B cell (primary cell): ENCODE results near the gene MYO16. TPM values are rescaled to one million over a fixed set of nuclear protein-coding genes. Genes with fewer than 3 reads are reported as not detected.

Experiments
- ATAC-seq: fragments of 200-7000 bp; cut with Tn5 transposase; one replicate; pipeline ENCODE4 v1.10.0; 2021; ENCODE audit warnings: low read depth, mild to moderate bottlenecking, moderate number of reproducible peaks, moderate library complexity
- CTCF ChIA-PET: fragments of 350-600 bp; sonication (Branson Sonifier 250); formaldehyde crosslinking; loops from one replicate; lab custom pipeline; 2021; ENCODE audit warnings: antibody characterized with exemption, inconsistent platforms; lab: Charles Lee
- POLR2A ChIA-PET: fragments of 350-600 bp; sonication (Branson Sonifier 250); formaldehyde crosslinking; loops from one replicate; lab custom pipeline; 2021; ENCODE audit warnings: antibody characterized with exemption; lab: Charles Lee
- DNase-seq: peaks from one replicate; pipeline ENCODE4 v3.0.0; 2013
- H2AFZ ChIP-seq: 2 replicates; pipeline ENCODE4 v1.6.1; 2012; ENCODE audit warnings: mild to moderate bottlenecking, low read depth, low read length; ENCODE audit not compliant: insufficient read depth, poor library complexity, severe bottlenecking
- H3K27ac ChIP-seq, 2 donors: 1 replicate in 1 of 2; 2 replicates in 1 of 2; pipeline ENCODE4 v1.5.1; 2012 to 2013; ENCODE audit warnings: low read length in 2 of 2, mild to moderate bottlenecking in 2 of 2, moderate library complexity in 1 of 2
- H3K27me3 ChIP-seq, 4 experiments: fragments of 200-600 bp in 1 of 4; sonication (generic) in 1 of 4; replicated peaks in 1 of 4; 1 replicate in 2 of 4; 2 replicates in 2 of 4; pipeline versions ENCODE4 v1.6.1 to v1.7.0; 2013 to 2016; ENCODE audit warnings: low read length in 3 of 4, mild to moderate bottlenecking in 2 of 4, mixed read lengths in 1 of 4, moderate library complexity in 1 of 4; ENCODE audit not compliant: insufficient read depth in 4 of 4, control insufficient read depth in 3 of 4; ENCODE audit errors: control extremely low read depth in 1 of 4
- H3K36me3 ChIP-seq, 2 experiments: replicated peaks in 1 of 2; 1 replicate in 1 of 2; 2 replicates in 1 of 2; pipeline versions ENCODE4 v1.6.1 to v1.7.1; 2013; ENCODE audit warnings: low read length in 1 of 2; ENCODE audit not compliant: insufficient read depth in 2 of 2, control insufficient read depth in 1 of 2; ENCODE audit errors: control extremely low read depth in 1 of 2, extremely low read depth in 1 of 2
- H3K4me1 ChIP-seq, 2 donors: fragments of 200-600 bp in 1 of 2; sonication (generic) in 1 of 2; 1 replicate in 1 of 2; 2 replicates in 1 of 2; pipeline versions ENCODE4 v1.5.1 to v1.6.1; 2013 to 2017; ENCODE audit warnings: low read length in 2 of 2; ENCODE audit not compliant: control insufficient read depth in 2 of 2, insufficient read depth in 2 of 2
- H3K4me2 ChIP-seq: replicated peaks from 2 replicates; pipeline ENCODE3; 2012; ENCODE audit warnings: mild to moderate bottlenecking, low read depth, low read length; ENCODE audit not compliant: poor library complexity, severe bottlenecking
- H3K4me3 ChIP-seq, 5 experiments: fragments of 200-600 bp in 1 of 5; sonication (generic) in 1 of 5; 1 replicate in 3 of 5; 2 replicates in 2 of 5; pipeline versions ENCODE4 v1.5.1 to v1.7.0; 2011 to 2016; ENCODE audit warnings: low read length in 4 of 5, mild to moderate bottlenecking in 4 of 5, low read depth in 2 of 5, control low read depth in 1 of 5, moderate library complexity in 1 of 5; ENCODE audit not compliant: insufficient read depth in 1 of 5; ENCODE audit errors: control extremely low read depth in 1 of 5, extremely low read depth in 1 of 5
- H3K79me2 ChIP-seq: fragments of 200-600 bp; sonication (generic); one replicate; pipeline ENCODE4 v1.6.0; 2016; ENCODE audit warnings: low read length; ENCODE audit not compliant: control insufficient read depth, insufficient read depth
- H3K9ac ChIP-seq: fragments of 200-600 bp; sonication (generic); 2 replicates; pipeline ENCODE4 v1.6.1; 2017; ENCODE audit warnings: mild to moderate bottlenecking, low read length, moderate library complexity
- H3K9me3 ChIP-seq, 3 donors: one replicate each; pipeline versions ENCODE4 v1.6.1 to v1.7.1; 2013; ENCODE audit warnings: low read length in 2 of 3; ENCODE audit not compliant: control insufficient read depth in 2 of 3, insufficient read depth in 1 of 3; ENCODE audit errors: control extremely low read depth in 1 of 3
- H4K20me1 ChIP-seq: 2 replicates; pipeline ENCODE4 v1.6.0; 2012; ENCODE audit warnings: mild to moderate bottlenecking, low read length; ENCODE audit not compliant: insufficient read depth, control insufficient read depth, poor library complexity, severe bottlenecking
- H3K27ac Mint-ChIP-seq: one replicate; pipeline ENCODE4 v1.8.0; 2021; ENCODE audit warnings: mixed read lengths
- H3K27me3 Mint-ChIP-seq: one replicate; pipeline ENCODE4 v1.8.0; 2021; ENCODE audit warnings: mixed read lengths
- H3K4me1 Mint-ChIP-seq: one replicate; pipeline ENCODE4 v1.8.0; 2021; ENCODE audit warnings: mixed read lengths
- H3K4me3 Mint-ChIP-seq: one replicate; pipeline ENCODE4 v1.8.0; 2021; ENCODE audit warnings: mixed read lengths
- H3K9me3 Mint-ChIP-seq: one replicate; pipeline ENCODE4 v1.8.0; 2022; ENCODE audit warnings: mixed read lengths; ENCODE audit not compliant: insufficient read depth
- EZH2 ChIP-seq: IDR thresholded peaks from 2 replicates; pipeline ENCODE4 v1.6.1; 2012; ENCODE audit warnings: borderline replicate concordance, low read depth, mild to moderate bottlenecking, moderate library complexity, low read length; ENCODE audit not compliant: insufficient read depth, poor library complexity, severe bottlenecking
- WGBS: methylation state at CpG from one replicate; pipeline ENCODE4 v1.1.5; 2013; ENCODE audit warnings: missing lambda C conversion rate; ENCODE audit not compliant: insufficient coverage; 5-methylcytosine and 5-hydroxymethylcytosine counted together
- intact Hi-C: fragments of 100-400 bp; cut with micrococcal nuclease; formaldehyde crosslinking; loops from one replicate; pipeline ENCODE4 v1.10.0; 2022
- polyA plus RNA-seq: library from polyadenylated mRNA; depleted of rRNA; stranded (reverse); fragments of >200 nt; gene quantifications from 2 replicates; pipeline ENCODE4 v1.2.3, GENCODE V29; 2012
- total RNA-seq, 2 donors: library from RNA; stranded (reverse); fragments of 120-200 nt in 1 of 2; gene quantifications; 1 replicate in 1 of 2; 2 replicates in 1 of 2; pipeline versions ENCODE4 v1.2.3 to v1.2.4, GENCODE V29; 2013 to 2022
- TF ChIP-seq, protein P1 (sequence below): fragments of 200-600 bp; IDR thresholded peaks from one replicate; pipeline ENCODE4 v1.8.0; 2022; ENCODE audit warnings: antibody characterized with exemption, mild to moderate bottlenecking

Gene MYO16
- total and polyA plus RNA-seq, 2 donors (not counting 1 experiment from before 2014, with no cell fraction given): not detected

DNA sequence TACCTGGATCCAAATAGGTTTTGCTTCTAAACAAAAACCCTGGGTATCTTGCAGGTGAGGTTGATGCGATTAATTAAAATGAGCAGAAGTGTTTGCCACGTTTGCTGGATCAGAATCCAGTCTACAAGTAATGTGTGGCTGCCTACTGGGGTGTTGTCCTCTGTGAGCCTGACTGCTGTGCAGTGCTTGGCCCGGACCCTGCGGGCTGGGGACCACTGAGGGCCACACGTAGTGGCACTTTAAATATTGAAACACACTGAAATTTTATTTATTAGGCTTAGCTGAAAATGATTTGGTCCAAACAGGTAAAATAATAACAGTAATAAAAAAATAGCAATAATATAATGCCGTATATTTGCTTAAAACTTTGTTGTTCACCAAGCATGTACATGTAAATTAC, 338.0 kb downstream of the MYO16 start:
- no peaks in the 10 kb centered on the region for H3K27me3 Mint-ChIP-seq
- Histone ChIP-seq H3K4me1 (no peaks in the 10 kb centered on the region), H2AFZ (no peak overlapping the region), H3K36me3 (no peaks in the 10 kb centered on the region), H3K9me3 (no peaks in the 10 kb centered on the region), H4K20me1 (no peaks in the 10 kb centered on the region), H3K9ac (no peak overlapping the region), H3K4me3 (no peak overlapping the region), H3K27ac (no peak overlapping the region), H3K27me3 (no peaks in the 10 kb centered on the region), H3K79me2 (no peaks in the 10 kb centered on the region), H3K4me2 (no peak overlapping the region)
- no peak overlapping the region for H3K4me3 Mint-ChIP-seq
- ATAC-seq (no peak), DNase-seq (no peak)
- TF ChIP-seq EZH2: no peak
- TF ChIP-seq, protein P1, sequence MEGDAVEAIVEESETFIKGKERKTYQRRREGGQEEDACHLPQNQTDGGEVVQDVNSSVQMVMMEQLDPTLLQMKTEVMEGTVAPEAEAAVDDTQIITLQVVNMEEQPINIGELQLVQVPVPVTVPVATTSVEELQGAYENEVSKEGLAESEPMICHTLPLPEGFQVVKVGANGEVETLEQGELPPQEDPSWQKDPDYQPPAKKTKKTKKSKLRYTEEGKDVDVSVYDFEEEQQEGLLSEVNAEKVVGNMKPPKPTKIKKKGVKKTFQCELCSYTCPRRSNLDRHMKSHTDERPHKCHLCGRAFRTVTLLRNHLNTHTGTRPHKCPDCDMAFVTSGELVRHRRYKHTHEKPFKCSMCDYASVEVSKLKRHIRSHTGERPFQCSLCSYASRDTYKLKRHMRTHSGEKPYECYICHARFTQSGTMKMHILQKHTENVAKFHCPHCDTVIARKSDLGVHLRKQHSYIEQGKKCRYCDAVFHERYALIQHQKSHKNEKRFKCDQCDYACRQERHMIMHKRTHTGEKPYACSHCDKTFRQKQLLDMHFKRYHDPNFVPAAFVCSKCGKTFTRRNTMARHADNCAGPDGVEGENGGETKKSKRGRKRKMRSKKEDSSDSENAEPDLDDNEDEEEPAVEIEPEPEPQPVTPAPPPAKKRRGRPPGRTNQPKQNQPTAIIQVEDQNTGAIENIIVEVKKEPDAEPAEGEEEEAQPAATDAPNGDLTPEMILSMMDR: no peak
- H3K9me3 Mint-ChIP-seq: no peaks in the 10 kb centered on the region
- POLR2A ChIA-PET: no interaction called here
- no peaks in the 10 kb centered on the region for H3K4me1 Mint-ChIP-seq
- H3K27ac Mint-ChIP-seq: no peak overlapping the region
- CTCF ChIA-PET: no interaction called here
- intact Hi-C loops: loop anchor here (10.0 kb wide), 1 partner anchor 197 kb away; no protein-coding TSS in a partner anchor
- WGBS: 86% methylated on average over 2 of the region's 6 CpGs

DNA sequence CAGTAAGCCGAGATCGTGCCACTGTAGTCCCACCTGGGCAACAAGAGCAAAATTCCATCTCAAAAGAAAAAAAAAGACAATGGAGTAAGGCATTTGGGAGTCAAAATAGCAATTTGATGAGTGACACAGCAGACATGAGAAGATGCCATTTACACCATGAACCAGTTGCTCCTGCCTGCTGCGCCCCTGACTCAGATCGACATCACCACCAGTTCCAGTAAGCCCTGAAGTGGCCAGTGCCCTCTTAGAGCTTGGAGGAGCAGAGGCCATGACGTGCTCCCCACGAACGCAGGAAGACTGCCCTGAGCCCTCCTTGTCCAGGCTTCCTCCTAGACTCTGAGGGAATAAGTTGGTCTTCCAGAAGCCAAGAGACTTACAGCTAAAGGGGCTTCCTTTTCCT, 339.2 kb downstream of the MYO16 start:
- Histone ChIP-seq H4K20me1 (no peaks in the 10 kb centered on the region), H3K27ac (no peak overlapping the region), H3K4me2 (no peak overlapping the region), H3K9ac (no peak overlapping the region), H3K9me3 (no peaks in the 10 kb centered on the region), H3K36me3 (no peaks in the 10 kb centered on the region), H3K4me3 (no peak overlapping the region), H3K79me2 (no peaks in the 10 kb centered on the region), H3K27me3 (no peaks in the 10 kb centered on the region), H2AFZ (no peak overlapping the region), H3K4me1 (no peaks in the 10 kb centered on the region)
- no peak overlapping the region for H3K27ac Mint-ChIP-seq
- CTCF ChIA-PET: no interaction called here
- no peaks in the 10 kb centered on the region for H3K4me1 Mint-ChIP-seq
- DNase-seq (no peak), ATAC-seq (no peak)
- no peak for TF ChIP-seq EZH2
- TF ChIP-seq, protein P1: no peak
- H3K9me3 Mint-ChIP-seq: no peaks in the 10 kb centered on the region
- POLR2A ChIA-PET: no interaction called here
- H3K4me3 Mint-ChIP-seq: no peak overlapping the region
- 90% methylated on average over 6 of the region's 7 CpGs for WGBS
- no peaks in the 10 kb centered on the region for H3K27me3 Mint-ChIP-seq
- intact Hi-C loops: loop anchor here (10.0 kb wide), 1 partner anchor 196 kb away; no protein-coding TSS in a partner anchor
